NCI-H1417 (cell line): ENCODE measurements around the gene MYDGF.
A peak's percentile ranks its signal among the peaks of the same experiment; 100 is the strongest.
"Not testable (repeated sequence)": the region's sequence is repeated elsewhere in the genome, so short reads cannot be mapped to it uniquely, and the experiment has no call there.

ENCODE experiments used
- DNase-seq, 3 experiments: peaks; one replicate each; lab custom pipeline; 2025; lab: John Stamatoyannopoulos, UW

The MYDGF gene

DNA sequence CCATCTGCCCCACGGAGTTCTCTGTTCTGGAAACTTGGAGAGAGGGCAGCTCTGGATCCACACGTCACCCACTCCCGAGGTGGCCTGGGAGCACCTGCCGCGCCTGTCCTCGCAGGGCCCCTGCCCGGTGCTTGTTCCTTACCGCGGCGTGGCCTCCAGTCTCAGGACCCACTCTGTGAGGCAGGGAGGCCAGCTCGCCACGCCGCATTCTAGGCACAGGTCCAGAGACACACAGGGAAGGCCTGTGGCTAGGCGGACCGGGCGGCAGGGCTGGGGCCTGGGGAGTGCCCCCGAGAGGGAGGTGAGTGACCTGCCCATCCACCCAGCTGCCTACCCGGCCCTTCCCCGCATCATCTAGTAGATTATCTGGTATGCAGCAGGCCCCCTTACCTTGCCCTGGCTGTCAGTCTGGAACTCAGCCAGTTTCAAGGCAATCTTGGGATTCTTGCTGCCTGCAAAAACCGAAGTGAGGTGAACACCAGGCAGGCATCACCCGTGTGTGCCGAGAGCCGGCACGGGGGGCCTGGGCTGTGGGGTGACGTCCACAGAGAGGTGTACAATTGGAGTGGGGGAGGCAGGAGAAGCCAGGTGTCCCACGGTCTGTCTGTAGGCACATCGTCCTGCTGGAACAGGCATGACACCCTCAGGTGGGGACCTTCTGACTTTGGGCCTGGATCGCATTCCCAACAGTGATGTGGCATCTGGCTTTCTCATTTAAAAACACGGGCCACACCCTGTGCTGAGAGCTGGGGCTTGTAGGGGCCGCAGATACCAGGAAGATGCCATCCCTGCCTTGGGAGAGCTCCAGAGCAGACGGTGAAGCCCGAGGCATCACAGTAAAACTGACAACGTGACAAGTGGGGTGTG lies 29.9 kb upstream of the MYDGF start:
- no peak for DNase-seq

DNA sequence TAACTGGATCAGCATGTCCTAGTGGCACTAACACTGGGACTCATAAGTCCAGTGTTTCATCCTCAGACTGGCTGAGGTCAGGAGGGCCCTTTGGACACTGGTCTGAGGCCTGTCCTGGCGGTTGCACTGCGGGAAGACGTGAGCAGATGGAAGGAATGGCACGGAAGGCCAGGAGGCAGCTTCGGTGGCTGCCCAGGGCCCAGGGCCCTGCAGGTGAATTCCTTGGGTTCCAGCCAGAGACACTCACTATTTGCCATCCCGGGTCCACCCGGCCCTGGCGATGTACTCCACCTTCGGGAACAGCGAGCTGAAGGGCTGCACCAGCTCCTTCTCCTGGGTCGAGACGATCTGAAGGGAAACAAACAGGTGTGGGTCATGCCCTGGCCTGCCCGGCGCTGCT lies 27.2 kb upstream of the MYDGF start:
- DNase-seq = no peak

DNA sequence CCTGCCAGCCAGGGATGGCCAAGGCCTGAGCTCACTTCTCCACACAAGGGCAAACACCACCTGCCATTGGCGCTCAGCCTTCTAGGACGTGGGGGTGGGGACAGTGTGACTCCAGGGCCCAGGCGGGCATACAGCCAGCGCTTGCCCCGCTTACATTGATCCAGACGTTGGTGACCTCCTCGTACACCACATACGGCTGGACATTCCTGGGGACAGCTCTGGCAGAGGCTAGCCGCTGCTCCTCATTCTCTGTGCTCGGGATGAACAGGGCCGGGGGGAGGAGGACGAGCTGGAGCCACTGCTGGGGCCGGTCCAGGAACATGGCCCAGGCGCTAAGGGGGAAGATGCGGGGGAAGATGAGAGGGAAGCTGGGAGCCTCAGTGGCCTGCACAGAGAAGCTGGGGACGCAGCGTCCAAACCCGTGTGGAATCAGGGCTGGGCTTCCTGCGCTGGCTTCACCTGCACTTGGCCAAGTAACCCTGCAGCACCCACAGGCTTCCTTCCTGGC lies 25.1 kb upstream of the MYDGF start:
- DNase-seq = no peak

DNA sequence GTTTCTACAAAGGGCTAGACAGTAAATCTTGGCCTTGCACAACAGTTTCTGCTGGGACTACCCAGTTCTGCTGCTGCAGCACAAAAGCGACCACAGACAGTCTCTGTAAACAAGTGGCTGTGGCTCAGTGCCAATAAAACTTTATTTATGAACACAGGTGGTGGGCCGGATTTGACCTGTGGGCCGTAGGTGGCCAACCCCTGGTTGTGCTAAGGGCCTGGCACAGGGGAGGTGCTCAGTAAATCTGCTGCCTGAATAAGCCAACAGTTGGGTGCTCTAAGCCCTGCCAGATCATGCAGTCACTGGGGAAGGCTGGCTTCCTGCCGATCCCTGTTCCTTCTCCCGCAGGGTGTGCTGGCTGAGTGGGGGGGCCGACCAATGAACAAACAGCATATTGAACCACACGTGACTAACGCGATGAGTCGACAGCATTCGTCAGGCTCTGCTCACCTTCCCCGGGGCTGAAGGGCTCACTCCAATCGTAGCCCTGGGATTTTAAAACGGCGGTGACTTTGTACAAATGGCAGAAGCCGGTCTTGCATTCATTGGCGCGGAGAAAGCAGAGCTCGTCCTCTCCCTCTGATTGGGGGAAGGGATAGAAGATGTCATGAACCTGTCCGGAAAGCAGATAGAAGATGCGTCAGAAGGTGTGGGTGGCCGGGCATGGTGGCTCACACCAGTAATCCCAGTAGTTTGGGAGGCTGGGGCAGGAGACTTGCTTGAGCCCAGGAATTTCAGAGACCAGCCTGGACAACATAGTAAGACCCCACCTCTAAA lies 24.3 kb upstream of the MYDGF start:
- DNase-seq = no peak

DNA sequence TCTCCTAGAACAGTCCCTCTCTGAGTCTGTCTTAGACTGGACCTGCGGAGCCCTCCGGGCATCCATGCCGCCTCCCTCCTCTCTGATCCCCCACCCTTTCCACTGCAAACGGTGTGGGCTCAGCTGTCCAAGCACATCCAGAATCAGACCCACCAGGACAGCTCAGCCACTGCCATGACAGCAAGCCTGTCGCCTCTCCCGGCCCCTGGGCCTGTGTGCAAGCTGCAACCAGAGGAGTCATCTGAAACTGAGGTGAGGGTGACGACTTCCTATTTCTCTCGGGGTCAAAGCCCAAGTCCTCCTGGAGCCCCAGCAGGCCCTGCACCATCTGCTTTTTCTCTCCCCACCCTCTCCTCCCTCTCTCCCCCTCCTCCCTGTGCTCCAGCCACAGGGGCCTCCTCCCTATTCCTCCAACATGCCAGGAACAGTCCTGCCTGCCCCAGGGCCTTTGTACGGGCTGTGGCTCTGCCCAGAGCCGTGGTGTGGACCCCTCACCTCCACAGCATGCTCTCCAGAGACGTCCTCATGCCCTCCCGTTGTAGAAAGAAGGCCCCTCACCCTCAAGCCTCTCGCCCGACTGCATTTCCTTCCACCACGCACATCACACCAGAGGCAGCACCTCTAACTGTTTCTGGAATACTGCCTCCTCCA lies 23.5 kb upstream of the MYDGF start:
- no peak for DNase-seq

DNA sequence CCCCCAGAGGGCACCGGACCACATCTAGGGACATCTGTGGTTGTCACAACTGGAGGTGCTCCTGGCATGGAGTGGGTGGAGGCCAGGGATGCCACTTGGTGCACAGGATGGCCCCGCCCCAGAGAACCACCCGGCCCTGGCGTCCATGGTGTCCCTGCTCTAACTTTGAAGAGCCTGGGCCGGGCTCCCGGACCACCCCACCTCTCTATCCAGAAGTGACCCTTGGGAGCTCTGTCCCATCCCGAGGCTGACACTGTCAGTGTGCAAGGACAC lies 22.9 kb upstream of the MYDGF start:
- DNase-seq = no peak

DNA sequence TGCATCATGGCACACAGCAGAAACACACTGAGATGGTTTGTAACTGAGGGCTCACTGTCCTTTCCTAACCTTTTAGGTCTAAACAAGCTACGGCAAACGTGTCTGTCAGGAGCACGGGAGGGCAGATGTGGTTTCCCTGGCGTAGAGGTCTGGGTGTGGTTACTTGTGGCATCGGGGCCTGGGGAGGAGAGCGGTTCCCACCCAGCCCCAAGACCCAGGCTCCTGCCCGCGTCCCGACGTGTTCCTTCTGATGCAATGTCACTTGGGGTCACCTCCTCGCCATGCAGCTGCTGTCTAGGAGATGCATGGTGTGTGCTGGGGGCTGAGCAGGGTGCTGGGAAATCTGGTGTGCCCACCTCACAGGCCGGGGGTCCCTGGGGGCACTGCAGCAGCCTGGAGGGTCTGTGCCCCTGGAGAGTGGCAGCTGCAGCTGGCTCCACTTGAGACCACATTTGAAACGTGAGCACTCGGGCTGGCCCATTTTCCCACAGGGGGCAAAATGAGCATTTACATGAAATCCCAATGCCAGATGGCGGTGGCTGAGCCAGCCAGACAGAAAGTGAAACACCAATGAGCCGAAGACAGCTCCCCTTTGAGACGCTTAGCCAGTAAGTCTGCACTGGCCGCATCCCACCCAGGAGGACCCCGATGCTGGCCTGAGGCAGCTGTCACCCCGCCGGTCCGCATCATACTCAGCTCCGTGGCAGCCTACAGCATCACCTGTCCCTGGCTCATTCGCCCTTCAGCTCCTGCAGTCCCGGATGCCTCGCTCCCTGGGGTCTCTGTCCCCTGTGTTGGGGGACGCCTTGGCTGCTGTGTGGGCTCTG lies 22.3 kb upstream of the MYDGF start:
- DNase-seq = no peak

DNA sequence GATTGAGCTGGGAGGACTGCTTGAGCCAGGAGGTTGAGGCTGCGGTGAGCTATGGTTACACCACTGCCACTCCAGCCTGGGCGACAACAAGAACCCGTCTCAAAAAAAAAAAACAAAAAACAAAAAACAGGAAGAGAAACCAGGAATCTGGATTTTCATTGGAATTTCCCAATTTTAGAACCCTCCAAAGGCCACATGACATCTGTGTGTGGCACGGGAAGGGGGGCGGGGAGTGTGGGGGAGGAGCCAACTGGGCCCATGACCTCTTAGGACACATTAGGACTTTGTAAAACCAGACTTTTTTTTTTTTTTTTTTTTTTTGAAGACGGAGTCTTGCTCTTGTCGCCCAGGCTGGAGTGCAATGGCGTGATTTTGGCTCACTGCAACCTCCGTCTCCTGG lies 21.2 kb upstream of the MYDGF start:
- DNase-seq = no peak

DNA sequence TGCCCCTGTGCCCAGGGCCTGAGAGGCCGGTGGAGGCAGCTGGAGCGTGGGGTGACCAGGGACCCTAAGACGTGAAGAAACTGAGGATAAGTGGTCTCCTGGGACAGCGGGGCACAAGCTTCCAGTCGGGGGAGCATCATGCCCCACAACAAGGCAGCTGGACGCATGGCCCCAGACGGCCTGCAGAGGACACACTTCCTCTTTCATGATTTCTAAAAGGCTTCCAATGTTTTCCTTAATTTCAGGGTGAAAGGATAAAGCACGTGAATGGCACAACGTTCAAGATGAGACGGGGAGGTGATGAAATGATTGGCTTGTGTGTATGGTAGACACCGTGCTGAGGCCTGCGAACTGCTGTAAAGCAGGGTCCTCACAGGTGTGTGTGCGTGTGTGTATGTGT lies 20.2 kb upstream of the MYDGF start:
- DNase-seq = no peak

DNA sequence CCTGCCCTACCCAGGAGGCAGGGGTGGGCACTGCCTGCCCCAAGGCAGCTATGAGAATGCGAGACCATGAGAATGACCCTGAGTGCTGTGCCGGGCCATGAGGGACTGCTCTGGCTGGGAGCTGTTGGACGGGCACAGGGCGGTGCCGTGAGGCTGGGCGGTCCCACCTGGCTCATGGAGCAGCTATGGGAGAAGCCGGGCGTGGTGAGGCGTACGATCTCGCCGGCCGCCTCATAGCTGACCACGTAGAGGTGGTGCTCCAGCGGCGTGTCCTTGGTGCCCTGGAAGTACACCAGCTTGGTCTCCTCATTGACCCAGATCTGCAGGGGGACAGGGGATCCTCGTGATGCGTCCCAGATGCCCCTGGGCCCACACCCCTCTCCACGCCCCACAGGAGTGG lies 19.3 kb upstream of the MYDGF start:
- no peak for DNase-seq

DNA sequence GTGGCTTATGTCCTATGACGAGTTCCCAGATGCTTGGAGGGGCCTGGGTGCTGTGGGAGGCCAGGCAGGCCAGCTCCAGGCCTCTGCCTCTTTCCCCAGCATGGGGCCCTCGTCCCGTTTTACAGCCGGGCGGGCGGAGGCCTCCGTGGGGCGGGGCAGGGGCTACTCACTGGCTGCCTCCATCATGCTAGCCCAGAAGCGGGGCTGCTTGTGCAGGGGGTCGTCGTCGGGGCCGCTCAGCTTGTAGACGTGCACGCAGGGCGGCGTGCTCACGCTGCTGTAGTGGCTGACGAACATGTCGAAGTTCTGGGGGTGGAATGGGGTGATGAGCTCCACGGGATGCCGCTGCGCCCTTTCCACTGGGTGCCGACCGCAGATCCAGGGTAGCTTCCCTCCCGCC lies 18.4 kb upstream of the MYDGF start:
- DNase-seq = no peak

DNA sequence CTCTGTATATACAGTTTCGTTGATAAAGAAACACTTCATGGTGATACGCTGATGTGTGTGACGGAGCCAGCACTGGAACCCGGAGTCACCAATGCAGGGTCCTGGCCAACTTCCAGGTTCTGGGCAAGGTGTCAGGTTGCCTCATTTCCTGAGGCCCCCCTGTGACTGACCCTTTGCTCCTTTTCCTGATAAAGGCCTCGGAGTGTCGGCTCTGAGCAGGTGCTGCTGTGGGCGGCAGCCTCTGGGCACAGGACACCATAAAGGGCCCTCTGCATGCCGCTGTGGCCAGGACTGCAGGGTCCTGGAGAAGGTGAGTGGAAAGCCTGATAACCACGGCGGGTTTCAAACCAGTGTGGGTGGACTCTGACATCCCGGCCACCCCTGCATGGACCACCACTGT lies 17.3 kb upstream of the MYDGF start:
- DNase-seq = no peak

DNA sequence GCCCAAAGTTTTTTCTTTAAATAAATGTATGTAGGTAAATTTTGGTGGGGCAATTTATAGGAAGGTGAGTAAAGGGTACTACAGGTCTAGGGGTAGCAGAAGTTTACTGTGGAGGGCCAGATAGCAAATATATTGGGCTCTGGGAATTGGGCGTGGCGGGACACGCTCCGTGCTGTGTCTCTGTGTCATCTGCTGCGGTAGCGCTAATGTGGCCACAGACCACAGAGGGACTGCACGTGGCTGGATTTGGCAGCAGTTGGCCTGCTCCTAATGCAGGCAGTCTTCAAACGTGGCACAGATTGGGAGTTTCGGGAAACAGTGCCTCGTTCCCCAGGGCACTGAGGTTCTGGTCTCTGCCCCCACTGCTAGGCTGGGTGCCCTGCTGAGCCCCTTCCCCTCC lies 16.6 kb upstream of the MYDGF start:
- DNase-seq = no peak

DNA sequence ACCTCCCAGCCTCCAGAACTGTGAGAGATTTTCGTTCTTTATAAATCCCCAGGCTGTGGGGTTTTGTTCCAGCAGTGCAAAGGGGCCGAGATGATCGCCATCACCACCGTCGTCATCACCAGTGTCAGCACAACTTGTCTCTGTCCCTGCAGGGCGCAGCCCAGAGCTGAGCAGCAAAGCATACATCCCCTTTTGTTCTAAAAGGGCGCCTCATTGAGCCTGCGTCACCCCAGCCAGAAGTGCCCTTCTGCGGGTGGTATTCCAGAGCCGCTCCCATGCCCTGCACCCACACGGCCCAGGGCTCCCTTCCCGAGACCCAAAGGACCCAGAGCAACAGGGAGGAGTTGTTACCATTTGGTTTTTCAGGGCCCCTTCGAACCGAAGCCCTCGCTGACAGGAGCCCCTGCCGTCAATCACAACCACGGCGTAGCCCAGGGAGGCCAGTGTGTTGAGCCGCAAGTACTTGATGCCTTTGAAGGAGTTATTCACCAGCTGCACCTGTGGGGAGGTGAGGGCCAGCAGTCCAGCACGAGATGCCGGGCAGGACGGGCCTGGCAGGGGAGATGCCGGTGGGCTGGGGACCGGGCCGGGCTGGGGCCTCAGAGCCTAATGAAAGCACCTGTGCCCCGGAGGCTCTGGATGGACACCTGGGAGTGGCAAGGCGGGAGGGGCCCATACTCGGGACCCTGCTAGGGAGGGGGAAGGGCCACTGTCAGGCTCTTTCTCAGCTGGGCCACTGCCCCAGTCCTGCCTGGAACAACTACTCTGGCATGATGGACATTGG lies 14.4 kb upstream of the MYDGF start:
- no peak for DNase-seq

DNA sequence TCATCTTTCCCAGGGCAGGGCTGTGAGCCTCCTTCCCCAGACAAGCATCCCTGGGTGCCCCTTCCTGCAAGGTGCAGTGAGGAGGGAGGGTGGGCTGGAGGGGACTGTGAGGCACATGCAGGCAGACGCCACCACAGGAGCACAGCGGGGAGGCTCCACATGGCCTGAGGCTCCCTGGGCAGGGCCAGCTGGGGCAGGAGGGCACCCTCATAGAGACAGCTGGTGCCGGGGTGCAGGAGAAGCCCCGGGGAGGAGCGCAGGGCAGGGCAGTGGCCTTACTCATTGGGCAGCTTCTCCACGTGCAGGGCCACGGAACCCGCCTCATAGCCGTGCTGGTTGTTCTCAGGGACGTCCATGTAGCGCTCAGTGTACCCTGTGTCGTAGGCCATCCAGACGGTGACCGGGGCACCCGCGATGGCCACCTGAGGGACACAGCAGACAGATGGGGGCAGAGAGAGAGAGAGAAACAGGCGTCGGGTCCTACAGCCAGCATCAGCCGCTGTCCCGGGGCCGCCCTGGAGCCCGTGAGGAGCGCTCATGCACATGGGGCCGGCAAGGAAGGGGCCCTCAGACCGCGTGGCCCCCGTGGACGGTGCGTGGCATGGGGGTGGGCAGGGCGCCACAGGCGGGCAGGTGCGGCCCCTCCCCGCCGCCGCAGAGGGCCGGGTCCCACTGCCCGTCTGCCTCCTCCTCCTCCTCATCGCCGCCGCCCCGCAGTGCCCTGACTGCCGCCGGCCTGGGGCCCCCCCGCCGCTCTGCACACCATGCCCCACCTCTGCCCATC lies 12.5 kb upstream of the MYDGF start:
- no peak for DNase-seq

DNA sequence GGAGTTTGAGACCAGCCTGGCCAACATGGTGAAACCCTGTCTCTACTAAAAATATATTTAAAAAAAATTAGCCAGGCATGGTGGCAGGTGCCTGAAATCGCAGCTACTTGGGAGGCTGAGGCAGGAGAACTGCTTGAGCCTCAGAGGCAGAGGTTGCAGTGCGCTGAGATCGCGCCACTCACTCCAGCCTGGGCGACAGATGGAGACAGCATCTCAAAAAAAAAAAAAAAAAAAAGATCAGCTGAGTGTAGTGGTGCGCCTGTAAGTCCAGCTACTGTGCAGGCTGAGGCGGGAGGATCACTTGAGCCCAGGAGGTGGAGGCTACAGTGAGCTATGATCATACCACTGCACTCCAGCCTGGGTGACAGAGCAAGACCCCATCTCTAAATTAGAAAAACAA lies 9.9 kb upstream of the MYDGF start:
- not testable (repeated sequence) for DNase-seq

DNA sequence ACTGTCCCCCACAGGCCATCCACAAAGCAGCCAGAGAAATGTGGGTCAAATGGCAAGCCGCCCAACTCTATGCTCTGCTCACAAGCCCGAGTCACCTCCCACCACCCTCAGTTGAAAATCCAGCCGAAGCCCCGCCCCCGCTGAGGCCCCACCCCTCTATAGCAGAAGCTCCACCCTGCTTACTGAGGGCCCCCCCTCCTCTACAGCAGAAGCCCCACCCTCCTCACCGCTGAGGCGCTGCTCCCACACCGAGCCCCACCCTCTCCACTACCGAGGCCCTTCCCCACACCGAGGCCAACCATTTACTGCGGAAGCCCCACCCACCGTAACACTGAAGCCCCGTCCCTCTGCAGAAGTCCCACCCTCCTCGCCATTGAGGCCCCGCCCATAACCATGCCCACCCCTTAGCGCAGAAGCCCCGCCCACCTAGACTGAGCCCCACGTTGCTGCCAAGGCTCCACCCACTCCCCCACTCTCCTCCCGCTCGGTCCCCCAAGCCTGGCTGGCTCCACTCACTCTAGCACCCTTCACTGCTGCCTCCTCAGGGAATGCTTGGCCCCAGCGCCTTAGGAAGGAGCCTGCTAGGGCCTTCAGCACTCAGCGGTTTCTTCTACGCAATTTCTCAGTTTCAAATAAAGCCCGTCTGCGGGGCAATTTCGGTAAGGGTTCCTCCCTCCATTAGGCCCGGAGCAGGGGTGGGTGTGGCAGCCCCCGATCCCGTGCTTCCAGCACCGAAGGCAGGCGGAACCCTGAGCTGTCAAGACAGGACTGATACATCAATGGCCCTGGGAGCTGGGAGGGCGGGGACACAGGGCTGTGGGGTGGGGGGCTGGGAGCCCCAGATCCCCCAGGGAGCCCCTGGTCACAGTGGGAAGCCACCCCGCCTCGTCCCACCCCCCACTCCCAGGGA lies 9.0 kb upstream of the MYDGF start:
- DNase-seq = peak in 1 of 3 experiments; percentile 28

DNA sequence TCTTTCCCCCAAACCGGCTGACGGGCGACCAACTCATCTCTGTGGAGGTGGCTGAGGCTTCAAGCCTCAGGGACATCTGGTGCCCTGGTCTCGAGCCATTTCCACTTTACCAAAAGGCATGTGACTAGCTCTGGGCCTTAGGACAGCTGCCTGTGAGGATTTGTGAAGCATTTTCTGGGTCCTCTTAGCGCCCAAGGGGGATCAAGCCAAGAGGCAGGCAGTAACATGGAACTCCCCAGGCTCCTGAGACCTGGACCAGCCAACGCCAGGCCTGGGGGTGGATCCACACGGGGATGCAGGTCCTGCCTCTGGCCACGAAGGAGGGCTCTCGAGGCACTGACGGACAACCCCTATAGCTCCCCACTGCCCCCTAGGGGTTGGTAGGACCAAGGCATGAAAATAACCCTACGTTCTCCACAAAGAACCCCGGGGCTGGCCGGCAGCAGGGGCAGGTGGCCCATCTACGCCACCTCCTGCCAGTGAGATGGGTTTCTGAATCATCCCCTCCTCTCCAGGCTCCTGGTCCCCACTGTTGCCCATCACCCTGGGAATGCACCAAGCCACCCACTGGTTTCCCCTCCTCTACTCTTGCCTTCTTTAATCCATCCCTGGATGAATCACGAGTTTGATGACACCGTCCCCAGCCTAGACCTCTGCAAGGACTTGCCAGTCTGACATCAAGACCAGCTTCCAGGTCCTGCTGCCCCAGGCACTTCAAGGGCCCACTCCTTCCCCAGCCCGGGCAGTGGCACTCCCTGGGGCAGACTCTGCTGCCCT lies 7.0 kb upstream of the MYDGF start:
- DNase-seq = no peak

DNA sequence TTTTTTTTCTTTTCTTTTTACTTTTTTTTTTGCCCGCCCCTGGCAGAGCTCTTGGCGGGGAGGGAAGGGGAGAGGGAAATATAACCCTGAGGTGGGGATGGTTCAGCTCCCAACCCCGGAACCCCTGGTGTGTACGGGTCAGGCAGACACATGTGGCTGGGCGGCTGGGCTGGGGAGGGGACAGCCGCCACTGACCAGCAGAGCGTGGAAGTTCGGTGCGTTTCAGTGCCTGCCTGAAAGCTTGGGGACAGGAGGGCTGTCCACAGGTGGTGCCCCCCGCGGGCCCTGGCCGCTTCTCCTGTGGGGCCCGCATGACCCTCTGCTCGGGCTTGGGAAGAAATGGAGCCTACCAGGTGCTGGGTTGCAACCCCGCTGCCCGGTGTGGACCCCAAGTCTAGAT lies 5.2 kb upstream of the MYDGF start:
- DNase-seq = no peak
